HS-5 (cell line): ENCODE results near the gene PTGES3.
"Not testable (repeated sequence)": the region's sequence is repeated elsewhere in the genome, so short reads cannot be mapped to it uniquely, and the experiment has no call there.

ENCODE experiments used
- DNase-seq: peaks from one replicate; pipeline ENCODE4 v3.0.0-alpha.2; 2012; ENCODE audit warnings: low read depth

Gene PTGES3

GRCh38 chr12:56709759-56710376, 21.8 kb upstream of the PTGES3 start:
- no peak for DNase-seq

- not testable (repeated sequence) for DNase-seq
Observed at GRCh38 chr12:56704522-56704921, 16.4 kb upstream of the PTGES3 start.

GRCh38 chr12:56699020-56699661, 11.1 kb upstream of the PTGES3 start:
- no peak for DNase-seq

GRCh38 chr12:56695327-56696101, 7.4 kb upstream of the PTGES3 start:
- DNase-seq: no peak

- DNase-seq: no peak
Observed at GRCh38 chr12:56694161-56694560, 6.1 kb upstream of the PTGES3 start.

- no peak for DNase-seq
Observed at GRCh38 chr12:56688846-56689109, 694 bp upstream of the PTGES3 start.

GRCh38 chr12:56687223-56688128, 608 bp downstream of the PTGES3 start:
- DNase-seq: no peak

- no peak for DNase-seq
Observed at GRCh38 chr12:56684745-56685359, 3.2 kb downstream of the PTGES3 start.

GRCh38 chr12:56682323-56682722, 5.8 kb downstream of the PTGES3 start:
- DNase-seq: no peak

GRCh38 chr12:56679883-56680575, 8.1 kb downstream of the PTGES3 start:
- DNase-seq: no peak

- no peak for DNase-seq
Observed at GRCh38 chr12:56678852-56679251, 9.2 kb downstream of the PTGES3 start.

GRCh38 chr12:56677680-56678079, 10.4 kb downstream of the PTGES3 start:
- DNase-seq: no peak

- DNase-seq: no peak
Observed at GRCh38 chr12:56676851-56677580, 11.1 kb downstream of the PTGES3 start.

GRCh38 chr12:56671608-56672007, 16.5 kb downstream of the PTGES3 start:
- DNase-seq: no peak

GRCh38 chr12:56670836-56671235, 17.2 kb downstream of the PTGES3 start:
- DNase-seq: no peak

- DNase-seq: no peak
Observed at GRCh38 chr12:56668197-56668457, 20.0 kb downstream of the PTGES3 start.

GRCh38 chr12:56661979-56662638, 26.0 kb downstream of the PTGES3 start:
- no peak for DNase-seq

- no peak for DNase-seq
Observed at GRCh38 chr12:56661560-56661959, 26.5 kb downstream of the PTGES3 start.

GRCh38 chr12:56658921-56659320, 29.2 kb downstream of the PTGES3 start:
- no peak for DNase-seq
